ENCODE results near the gene ELMOD3. TPM values are rescaled to one million over a fixed set of nuclear protein-coding genes. Genes with fewer than 3 reads are reported as not detected.

The ELMOD3 gene
- total RNA-seq, 1 donor from 2014 or later, result 18.0 TPM

GRCh38 chr2:85400541-85401463 lies 46.2 kb downstream of the ELMOD3 start:
- H3K4me1 Mint-ChIP-seq (ENCODE audit: low read depth, unreplicated experiment), result peaks cover 6% of the 10 kb centered on the region
- peaks cover 1% of the 10 kb centered on the region for H3K9me3 Mint-ChIP-seq (ENCODE audit: unreplicated experiment)
- H3K4me3 Mint-ChIP-seq (ENCODE audit: unreplicated experiment), result no peak overlapping the region
- H3K36me3 Mint-ChIP-seq (ENCODE audit: unreplicated experiment), result peaks cover 11% of the 10 kb centered on the region
- TF ChIP-seq CTCF (IDR thresholded peaks at IDR 0.05; ENCODE audit: partially characterized antibody, unreplicated experiment), result no peak
- no peak overlapping the region for H3K27ac Mint-ChIP-seq (ENCODE audit: unreplicated experiment)
- no peak for DNase-seq
- peaks cover 5% of the 10 kb centered on the region for H3K27me3 Mint-ChIP-seq (ENCODE audit: unreplicated experiment)

- Mint-ChIP-seq H3K4me3 (ENCODE audit: unreplicated experiment) (no peak overlapping the region), H3K27me3 (ENCODE audit: unreplicated experiment) (peaks cover 5% of the 10 kb centered on the region), H3K36me3 (ENCODE audit: unreplicated experiment) (peaks cover 11% of the 10 kb centered on the region), H3K9me3 (ENCODE audit: unreplicated experiment) (peaks cover 1% of the 10 kb centered on the region), H3K4me1 (ENCODE audit: low read depth, unreplicated experiment) (peaks cover 6% of the 10 kb centered on the region), H3K27ac (ENCODE audit: unreplicated experiment) (no peak overlapping the region)
- DNase-seq, result no peak
- no peak for TF ChIP-seq CTCF (IDR thresholded peaks at IDR 0.05; ENCODE audit: partially characterized antibody, unreplicated experiment)
Observed at GRCh38 chr2:85401464-85401805, 46.9 kb downstream of the ELMOD3 start.

GRCh38 chr2:85401844-85402243 lies 47.3 kb downstream of the ELMOD3 start:
- TF ChIP-seq CTCF (IDR thresholded peaks at IDR 0.05; ENCODE audit: partially characterized antibody, unreplicated experiment), result no peak
- no peak overlapping the region for H3K4me3 Mint-ChIP-seq (ENCODE audit: unreplicated experiment)
- peaks cover 6% of the 10 kb centered on the region for H3K4me1 Mint-ChIP-seq (ENCODE audit: low read depth, unreplicated experiment)
- peaks cover 11% of the 10 kb centered on the region for H3K36me3 Mint-ChIP-seq (ENCODE audit: unreplicated experiment)
- H3K9me3 Mint-ChIP-seq (ENCODE audit: unreplicated experiment), result peaks cover 1% of the 10 kb centered on the region
- DNase-seq, result no peak
- H3K27ac Mint-ChIP-seq (ENCODE audit: unreplicated experiment), result no peak overlapping the region
- H3K27me3 Mint-ChIP-seq (ENCODE audit: unreplicated experiment), result peaks cover 5% of the 10 kb centered on the region

- H3K4me3 Mint-ChIP-seq (ENCODE audit: unreplicated experiment), result no peak overlapping the region
- H3K9me3 Mint-ChIP-seq (ENCODE audit: unreplicated experiment), result peaks cover 2% of the 10 kb centered on the region
- H3K4me1 Mint-ChIP-seq (ENCODE audit: low read depth, unreplicated experiment), result peaks cover 11% of the 10 kb centered on the region
- TF ChIP-seq CTCF (IDR thresholded peaks at IDR 0.05; ENCODE audit: partially characterized antibody, unreplicated experiment), result no peak
- peaks cover 5% of the 10 kb centered on the region for H3K36me3 Mint-ChIP-seq (ENCODE audit: unreplicated experiment)
- no peak for DNase-seq
- H3K27ac Mint-ChIP-seq (ENCODE audit: unreplicated experiment), result peak overlapping the region; percentile 13
- H3K27me3 Mint-ChIP-seq (ENCODE audit: unreplicated experiment), result peaks cover 5% of the 10 kb centered on the region
Observed at GRCh38 chr2:85405201-85406059, 50.9 kb downstream of the ELMOD3 start.
